HG03442 (cell line): ENCODE measurements around the gene SP2.
"Not testable (repeated sequence)": the region's sequence is repeated elsewhere in the genome, so short reads cannot be mapped to it uniquely, and the experiment has no call there.

Experiments used
- ATAC-seq: cut with Tn5 transposase; IDR thresholded peaks from one replicate; pipeline ENCODE4 v1.9.1; 2021; ENCODE audit warnings: mild to moderate bottlenecking, moderate library complexity; ENCODE audit not compliant: unreplicated experiment

Gene SP2

DNA sequence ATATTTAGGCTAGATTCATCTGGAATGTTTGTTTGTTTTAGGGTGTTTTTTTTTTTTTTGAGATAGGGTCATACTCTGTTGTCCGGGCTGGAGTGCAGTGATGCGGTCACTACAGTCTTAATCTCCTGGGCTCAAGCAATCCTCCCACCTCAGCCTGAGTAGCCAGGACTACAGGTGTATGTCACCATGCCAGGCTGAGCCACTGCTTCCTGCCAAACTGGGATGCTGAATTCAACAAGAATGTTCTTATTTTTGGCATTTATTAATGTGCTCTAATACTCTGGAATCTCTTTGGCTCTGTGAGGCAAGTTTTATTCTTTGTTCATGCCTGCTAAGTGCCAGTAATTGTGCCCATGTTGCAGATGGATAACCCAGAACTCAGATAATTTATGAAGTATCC, 21.5 kb downstream of the SP2 start:
- ATAC-seq: no peak

DNA sequence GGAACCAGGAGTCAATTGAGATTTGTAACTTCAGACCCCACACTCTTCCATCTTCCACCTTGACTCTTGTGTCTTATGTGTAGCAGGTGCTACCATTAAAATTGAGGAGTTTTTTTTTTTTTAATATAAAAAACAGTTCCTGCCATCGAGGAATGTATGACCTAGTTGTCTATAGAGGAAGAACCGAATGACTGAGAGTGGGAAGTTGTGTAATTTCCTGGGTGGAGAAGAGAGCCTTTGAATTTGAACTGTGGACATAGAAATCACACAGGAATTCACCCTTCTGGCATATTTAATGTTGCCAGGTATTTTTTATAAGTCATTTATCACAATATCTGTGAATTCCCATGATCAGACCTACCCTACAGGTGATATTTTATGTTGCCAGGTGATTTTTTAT, 22.0 kb downstream of the SP2 start:
- ATAC-seq: no peak

DNA sequence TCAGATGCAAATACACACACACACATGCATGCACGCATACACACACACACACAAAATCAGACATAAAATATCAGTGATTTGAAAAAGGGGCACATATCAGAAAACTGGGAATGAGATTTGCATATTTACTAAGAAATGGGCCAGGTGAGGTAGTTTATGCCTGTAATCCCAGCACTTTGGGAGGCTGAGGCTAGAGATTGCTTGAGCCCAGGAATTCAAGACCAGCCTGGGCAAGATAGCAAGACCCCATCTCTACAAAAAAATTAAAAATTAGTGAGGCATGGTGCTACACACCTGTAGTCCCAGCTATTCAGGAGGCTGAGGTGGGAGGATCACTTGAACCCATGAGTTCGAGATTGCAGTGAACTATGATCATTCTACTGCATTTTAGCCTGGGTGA, 23.0 kb downstream of the SP2 start:
- no peak for ATAC-seq

DNA sequence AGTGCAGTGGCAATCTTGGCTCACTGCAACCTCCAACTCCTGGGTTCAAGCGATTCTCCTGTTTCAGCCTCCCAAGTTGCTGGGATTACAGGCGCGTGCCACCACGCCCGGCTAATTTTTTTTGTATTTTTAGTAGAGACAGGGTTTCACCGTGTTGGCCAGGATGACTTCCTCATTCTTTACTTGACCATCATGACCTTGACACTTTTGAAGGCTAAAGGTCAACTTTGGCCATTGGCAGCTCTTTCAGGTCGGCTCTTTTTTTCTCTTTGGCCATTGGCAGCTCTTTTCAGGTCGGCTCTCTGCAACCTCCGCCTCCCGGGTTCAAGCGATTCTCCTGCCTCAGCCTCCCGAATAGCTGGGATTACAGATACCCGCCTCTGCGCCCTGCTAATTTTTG, 23.9 kb downstream of the SP2 start:
- not testable (repeated sequence) for ATAC-seq

DNA sequence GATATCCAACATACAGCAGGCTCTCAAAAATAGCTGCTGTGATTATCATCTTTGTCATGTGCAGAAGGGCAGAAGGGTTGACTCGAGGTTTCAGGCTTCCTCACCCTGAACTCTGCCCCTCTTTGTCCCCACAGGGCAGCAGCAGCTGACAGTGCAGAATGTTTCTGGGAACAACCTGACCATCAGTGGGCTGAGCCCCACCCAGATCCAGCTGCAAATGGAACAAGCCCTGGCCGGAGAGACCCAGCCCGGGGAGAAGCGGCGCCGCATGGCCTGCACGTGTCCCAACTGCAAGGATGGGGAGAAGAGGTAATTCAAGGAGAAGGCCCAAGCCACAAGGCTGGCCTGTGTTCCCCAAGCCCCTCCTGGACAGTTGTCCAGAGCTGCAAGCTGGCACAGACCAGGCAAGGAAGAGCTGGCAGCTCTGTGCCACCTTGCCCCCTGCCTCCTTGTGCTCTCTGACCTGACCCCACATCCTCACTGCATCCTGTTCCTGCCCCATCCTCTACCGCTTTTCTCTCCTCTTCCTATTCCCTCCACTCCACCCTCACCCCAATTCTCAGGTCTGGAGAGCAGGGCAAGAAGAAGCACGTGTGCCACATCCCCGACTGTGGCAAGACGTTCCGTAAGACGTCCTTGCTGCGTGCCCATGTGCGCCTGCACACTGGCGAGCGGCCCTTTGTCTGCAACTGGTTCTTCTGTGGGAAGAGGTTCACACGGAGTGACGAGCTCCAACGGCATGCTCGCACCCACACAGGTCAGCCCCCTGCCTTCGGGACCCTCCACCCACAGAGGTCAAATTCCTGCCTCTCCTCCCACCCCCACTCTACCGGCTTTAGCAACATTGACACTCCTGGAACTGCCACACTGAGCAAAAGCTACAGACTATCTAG, 29.0 kb downstream of the SP2 start:
- ATAC-seq: no peak

- no peak for ATAC-seq
Observed at GRCh38 chr17:47925678-47925988, 29.6 kb downstream of the SP2 start.

GRCh38 chr17:47927821-47928400, 31.9 kb downstream of the SP2 start:
- ATAC-seq: no peak

- ATAC-seq: no peak
Observed at GRCh38 chr17:47928415-47928814, 32.4 kb downstream of the SP2 start.

- ATAC-seq: no peak
Observed at GRCh38 chr17:47929218-47930000, 33.4 kb downstream of the SP2 start.

GRCh38 chr17:47931848-47932247, 35.8 kb downstream of the SP2 start:
- ATAC-seq: no peak

DNA sequence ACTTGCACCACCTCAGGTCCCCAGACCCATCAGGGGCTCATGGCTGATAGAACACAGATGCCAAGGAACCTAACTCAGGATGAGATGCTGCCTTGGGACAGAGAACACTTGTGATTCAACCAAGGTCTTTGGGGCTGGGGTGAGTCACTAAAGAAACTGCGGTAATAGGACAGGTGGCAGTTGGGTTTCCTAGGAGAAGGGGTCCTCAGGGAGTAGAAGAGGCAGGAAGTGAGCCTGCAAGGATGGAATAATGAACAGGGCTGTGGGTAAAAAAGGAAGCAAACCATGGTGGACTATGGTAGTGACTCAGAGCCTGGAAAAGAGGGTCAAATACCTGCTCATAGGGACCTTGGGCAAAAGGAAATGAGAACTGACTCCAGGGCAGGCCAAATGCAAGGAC, 38.8 kb downstream of the SP2 start:
- no peak for ATAC-seq

DNA sequence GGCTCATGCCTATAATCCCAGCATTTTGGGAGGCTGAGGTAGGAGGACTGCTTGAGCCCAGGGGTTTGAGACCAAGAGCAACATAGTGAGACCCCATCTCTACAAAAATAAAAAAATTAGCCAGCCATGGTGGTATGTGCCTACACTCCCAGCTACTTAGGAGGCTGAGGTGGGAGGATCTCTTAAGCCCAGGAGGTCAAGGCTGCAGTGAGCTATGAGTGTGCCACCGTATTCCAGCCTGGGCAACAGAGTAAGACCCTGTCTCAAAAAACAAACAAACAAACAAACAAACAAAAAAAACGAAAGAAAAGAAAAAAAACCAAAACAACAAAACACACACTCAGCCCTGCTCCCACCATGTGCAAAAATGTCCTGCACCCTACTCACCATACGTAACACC, 39.4 kb downstream of the SP2 start:
- ATAC-seq: not testable (repeated sequence)

DNA sequence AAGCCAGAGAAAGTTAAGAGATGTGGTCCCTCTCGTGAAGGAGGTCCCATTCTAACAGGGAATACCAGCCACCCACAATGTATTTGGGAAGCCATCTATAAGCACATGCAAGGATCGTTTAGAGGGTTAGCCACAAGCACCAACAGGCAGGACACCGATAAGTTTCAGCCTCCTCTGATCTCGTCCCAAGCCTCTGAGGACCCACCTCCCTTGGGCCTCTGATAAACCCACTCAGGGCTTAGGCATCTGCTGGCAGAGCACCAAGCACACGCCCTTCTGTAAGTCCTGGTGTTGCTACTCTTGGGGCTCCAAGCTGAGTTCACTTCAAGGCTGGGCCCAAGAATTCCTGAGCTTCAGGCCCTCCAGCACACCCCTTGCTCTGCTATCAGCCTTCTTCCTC, 39.9 kb downstream of the SP2 start:
- ATAC-seq: no peak

DNA sequence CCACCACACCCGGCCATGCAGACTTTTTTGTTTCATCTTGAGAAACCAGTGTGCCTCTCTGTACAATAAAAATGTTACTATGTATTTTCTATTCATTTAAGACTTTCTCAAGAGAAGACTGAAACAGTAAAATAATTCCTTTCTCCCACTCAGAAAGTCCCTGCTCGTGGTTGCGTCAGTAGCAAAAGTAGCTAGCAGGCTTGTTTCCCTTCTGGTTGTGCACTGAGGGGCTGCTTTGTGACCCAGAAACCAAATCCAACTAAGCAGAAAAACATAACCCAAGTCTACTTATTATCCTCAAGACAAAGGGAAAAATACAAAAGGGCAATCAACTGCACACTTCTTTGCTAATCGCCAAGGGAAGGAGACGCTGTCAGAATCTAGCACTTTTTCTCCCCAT, 41.9 kb downstream of the SP2 start:
- no peak for ATAC-seq

DNA sequence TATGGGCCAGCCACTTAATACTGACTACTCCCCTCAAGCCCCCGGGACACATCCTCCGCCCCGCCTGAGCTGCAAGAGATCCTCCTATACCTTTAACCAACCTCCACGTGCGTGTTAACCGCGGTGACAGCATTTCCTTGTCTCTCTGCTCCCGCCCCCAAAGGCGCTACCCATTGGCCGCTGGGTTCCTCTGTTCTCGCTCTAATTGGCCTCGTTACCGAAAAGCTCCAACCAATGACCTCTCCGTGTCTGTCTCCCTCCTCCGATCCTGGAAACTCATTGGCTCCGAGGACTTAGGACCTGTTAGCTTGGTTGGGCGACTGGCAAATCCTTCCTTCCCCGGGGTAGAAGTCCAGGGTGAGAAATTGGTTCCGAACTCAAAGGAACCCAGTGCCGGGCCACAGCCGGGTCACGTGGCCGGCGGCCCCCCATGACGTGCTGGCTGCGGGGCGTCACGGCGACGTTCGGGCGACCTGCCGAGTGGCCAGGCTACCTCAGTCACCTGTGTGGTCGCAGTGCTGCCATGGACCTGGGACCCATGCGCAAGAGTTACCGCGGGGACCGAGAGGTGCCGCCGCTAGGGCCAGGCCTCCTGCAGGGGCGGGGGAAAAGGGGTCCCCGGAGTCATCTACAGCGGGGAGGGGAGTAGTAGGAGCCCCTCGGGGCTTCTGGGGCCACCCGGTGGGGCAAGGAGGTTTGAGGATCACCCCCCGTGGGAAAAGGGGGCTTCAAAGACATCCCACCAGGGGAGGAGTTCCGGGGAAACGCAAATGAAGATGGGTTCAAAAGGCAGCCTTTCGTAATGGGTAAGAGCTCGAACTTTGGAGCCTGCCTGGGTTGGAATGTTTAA, 45.4 kb downstream of the SP2 start, which contains the start of gene PNPO:
Gene PNPO (plus strand): TSS at position 326 of the 850 bp plus-strand sequence. CDS start 105 bp downstream, at position 431.
- peak; percentile 92 for ATAC-seq

- ATAC-seq: no peak
Observed at GRCh38 chr17:47942096-47942510, 46.1 kb downstream of the SP2 start.

DNA sequence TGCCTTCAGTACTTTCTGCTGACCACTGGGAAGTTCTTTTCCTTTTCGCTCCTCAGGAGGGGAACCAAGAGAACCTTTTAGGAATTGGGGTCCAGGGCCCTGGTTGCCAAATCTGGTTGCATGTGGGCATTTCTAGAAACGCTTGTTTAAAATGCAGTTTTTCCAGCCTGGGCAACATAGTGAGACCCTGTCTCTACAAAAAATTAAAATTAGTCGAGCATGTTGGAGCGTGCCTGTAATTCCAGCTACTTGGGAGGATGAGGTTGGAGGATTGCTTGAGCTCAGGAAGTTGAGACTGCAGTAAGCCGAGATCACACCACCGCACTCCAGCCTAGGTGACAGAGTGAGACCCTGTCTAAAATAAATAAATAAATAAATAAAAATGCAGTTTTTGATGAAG, 46.5 kb downstream of the SP2 start:
- no peak for ATAC-seq

DNA sequence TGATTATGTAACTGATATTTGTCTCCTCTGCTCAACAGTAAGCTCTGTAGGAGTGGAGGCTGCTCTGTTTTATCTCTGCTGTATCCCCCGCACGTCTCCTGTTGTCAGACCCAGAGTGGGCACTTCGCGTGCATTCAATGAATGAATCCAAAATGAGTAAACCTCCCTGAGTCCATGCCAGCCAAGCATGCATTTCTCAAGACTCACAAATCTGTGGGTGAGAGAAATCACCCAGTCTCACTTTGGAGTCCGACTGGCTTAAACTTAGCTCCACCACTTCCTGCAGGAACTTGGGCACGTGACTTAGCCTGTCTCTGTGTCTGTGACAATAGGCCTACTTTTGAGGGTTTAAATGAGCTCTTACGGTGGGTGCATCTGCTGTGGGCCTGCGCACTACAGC, 49.0 kb downstream of the SP2 start:
- no peak for ATAC-seq

DNA sequence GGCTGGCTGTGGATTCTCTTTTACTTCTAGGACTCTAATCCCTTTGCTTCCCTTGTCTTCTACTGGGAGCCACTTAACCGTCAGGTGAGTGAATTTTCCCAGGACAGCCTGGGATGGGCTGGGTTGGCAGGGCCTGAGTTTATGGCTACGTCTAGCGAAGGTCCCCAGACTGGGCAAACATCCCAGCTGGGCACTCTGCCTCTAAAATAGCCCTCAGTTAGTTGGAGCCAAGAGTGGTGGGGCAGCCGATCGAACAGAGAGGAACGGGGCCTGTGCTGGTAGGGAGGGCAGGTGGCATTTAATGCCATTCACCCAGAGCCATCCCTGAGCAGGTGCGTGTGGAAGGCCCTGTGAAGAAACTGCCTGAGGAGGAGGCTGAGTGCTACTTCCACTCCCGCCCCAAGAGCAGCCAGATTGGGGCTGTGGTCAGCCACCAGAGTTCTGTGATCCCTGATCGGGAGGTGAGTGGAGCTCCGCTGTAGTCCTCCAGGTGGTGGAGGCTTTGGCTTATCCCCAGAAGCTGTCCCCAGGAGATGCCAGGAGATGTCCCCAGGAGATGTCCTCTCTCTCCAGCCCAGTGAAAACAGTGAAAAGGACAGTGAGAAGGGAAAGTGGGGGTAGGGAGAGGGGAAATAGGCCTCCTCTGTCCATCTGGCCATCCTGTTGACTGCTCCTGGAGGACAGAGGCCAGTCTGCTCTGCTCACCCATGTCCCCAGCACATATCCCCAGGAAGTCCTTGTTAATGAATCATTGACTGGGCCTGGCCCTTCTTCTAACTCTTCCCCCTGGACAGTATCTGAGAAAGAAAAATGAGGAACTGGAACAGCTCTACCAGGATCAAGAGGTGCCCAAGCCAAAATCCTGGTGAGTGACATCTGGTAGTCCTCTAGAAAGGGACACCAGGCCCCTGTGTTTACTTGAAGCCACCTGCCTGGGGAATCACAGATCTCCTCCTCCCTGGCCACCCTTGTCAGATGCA, 49.8 kb downstream of the SP2 start:
- ATAC-seq: no peak

DNA sequence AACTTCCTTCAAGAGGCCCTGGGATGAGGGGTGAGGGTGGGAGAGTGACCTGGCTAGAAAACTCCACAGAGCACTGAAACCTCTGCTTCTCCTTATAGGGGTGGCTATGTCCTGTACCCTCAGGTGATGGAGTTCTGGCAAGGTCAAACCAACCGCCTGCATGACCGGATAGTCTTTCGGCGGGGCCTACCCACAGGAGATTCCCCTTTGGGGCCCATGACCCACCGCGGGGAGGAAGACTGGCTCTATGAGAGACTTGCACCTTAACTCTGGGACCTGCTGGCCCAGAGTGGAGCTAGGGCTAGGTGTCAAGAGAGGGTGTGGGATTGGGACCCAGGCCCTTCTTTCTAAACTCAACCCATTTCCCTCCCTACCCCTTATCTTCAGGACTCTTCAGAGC, 50.5 kb downstream of the SP2 start:
- no peak for ATAC-seq
